ENCODE results near the gene MXD4. TPM values are rescaled to one million over a fixed set of nuclear protein-coding genes. Genes with fewer than 3 reads are reported as not detected.

The MXD4 gene
- total RNA-seq, 1 experiment from 2014 or later, result 22.3 TPM

DNA sequence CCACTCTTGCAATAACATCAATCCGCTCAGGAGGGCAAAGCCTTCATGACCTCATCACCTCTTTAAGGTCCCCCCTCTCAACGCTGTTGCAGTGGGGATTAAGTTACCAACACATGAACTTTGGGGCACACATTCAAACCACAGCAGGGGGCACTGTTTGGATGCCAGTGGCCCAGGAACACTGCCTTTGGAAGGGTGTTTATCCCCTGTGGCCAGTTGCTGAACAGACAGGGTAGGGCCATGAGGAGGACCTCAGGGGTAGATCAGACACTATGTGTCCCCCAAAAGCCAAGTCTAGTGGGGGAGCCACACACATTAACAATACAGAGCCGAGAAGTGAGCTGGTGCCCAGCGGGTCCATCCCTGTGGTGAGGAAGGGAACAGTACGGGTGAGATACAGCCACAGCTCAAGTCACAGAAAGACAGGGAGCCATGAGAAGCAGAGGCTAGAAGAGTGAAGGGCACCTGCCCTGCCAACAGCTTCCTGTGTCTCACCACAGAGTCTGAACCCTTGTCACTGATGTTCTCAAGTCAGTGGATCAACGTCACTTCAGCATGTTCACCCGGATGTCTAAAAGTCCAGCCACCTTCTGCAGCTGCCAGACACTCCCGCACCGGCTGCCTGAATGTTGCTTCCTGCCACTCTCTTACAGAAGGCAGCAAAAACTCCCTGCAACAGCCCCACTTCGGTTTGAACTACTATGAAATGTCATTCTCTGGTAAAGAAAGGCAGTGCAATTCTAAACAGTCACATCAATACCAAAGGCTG lies 19.9 kb upstream of the MXD4 start:
- no peaks in the 10 kb centered on the region; the same call in 1 of the 2 replicates for H3K27me3 ChIP-seq (replicated peaks; ENCODE audit: control insufficient read depth, insufficient read depth, low read length)
- H3K36me3 Mint-ChIP-seq (ENCODE audit: insufficient read depth, unreplicated experiment), result no peaks in the 10 kb centered on the region
- H3K27me3 Mint-ChIP-seq (ENCODE audit: insufficient read depth, unreplicated experiment), result peaks cover 5% of the 10 kb centered on the region
- no peaks in the 10 kb centered on the region for H3K4me1 Mint-ChIP-seq (ENCODE audit: low read depth, unreplicated experiment)
- no peak overlapping the region for H3K27ac Mint-ChIP-seq (ENCODE audit: unreplicated experiment)
- BruUV-seq (replicated peaks), result no TSS peak
- intact Hi-C loops (cut with micrococcal nuclease; ENCODE audit: unreplicated experiment), result no loop called here
- H3K36me3 ChIP-seq (ENCODE audit: control insufficient read depth, insufficient read depth, low read length), result no peaks in the 10 kb centered on the region
- H3K9me3 Mint-ChIP-seq (ENCODE audit: unreplicated experiment), result no peaks in the 10 kb centered on the region
- no peak for DNase-seq
- ChIA-PET CTCF (no interaction called here), POLR2A (no interaction called here)
- H3K4me3 ChIP-seq (ENCODE audit: low read depth, low read length), result no peak overlapping the region
- H3K4me3 Mint-ChIP-seq (ENCODE audit: unreplicated experiment), result no peak overlapping the region
- no peaks in the 10 kb centered on the region for H3K9me3 ChIP-seq
- no peaks in the 10 kb centered on the region for H3K4me1 ChIP-seq
- peak in 1 of 2 experiments; percentile 4 for TF ChIP-seq CTCF (IDR thresholded peaks at IDR 0.05; ENCODE audit: insufficient read depth in 1 of 2, low read depth in 1 of 2, low read length in 1 of 2, severe bottlenecking in 1 of 2, unreplicated experiment in 1 of 2)

DNA sequence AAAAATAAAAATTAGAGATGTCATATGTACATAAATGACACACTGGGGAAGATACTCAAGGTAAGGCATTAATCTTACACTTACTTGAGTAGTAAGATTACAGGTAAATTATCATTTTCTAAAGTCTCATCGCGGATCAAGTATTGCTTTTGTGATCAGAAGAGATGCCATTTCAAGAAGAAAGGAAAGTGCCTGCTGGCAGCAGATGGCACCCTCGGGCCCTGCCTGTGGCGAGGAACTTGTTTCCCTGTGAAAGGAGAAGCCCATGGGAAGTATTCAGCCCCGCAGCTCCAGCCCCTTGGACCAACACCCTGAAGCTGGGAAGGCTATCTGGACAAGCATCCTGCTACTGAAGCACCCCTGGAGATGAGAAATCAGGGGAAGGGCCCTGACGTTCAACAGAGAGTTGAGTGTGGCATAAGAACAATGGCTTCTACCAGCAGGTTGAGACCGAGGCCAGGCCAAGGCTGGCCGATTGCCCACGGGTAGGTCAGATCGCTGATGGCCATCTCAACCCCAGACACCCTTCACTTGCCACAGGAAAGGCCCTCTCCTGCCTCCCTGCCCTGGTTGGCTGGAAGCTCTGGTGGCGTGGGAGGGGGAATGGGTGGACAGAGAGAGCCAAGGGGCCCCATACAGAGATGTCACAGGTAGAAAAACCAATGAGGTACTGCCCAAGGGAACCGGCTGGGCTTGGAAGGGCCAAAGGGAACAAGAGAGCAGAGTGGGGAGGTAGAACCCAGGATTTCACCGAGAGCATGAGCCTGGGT lies 18.8 kb upstream of the MXD4 start:
- Mint-ChIP-seq H3K27ac (ENCODE audit: unreplicated experiment) (no peak overlapping the region), H3K27me3 (ENCODE audit: insufficient read depth, unreplicated experiment) (peaks cover 5% of the 10 kb centered on the region), H3K9me3 (ENCODE audit: unreplicated experiment) (no peaks in the 10 kb centered on the region), H3K36me3 (ENCODE audit: insufficient read depth, unreplicated experiment) (no peaks in the 10 kb centered on the region), H3K4me1 (ENCODE audit: low read depth, unreplicated experiment) (no peaks in the 10 kb centered on the region), H3K4me3 (ENCODE audit: unreplicated experiment) (no peak overlapping the region)
- H3K9me3 ChIP-seq, result no peaks in the 10 kb centered on the region
- H3K27me3 ChIP-seq (replicated peaks; ENCODE audit: control insufficient read depth, insufficient read depth, low read length), result no peaks in the 10 kb centered on the region; the same call in 1 of the 2 replicates
- no peaks in the 10 kb centered on the region for H3K36me3 ChIP-seq (ENCODE audit: control insufficient read depth, insufficient read depth, low read length)
- DNase-seq, result no peak
- ChIA-PET CTCF (no interaction called here), POLR2A (no interaction called here)
- no peaks in the 10 kb centered on the region for H3K4me1 ChIP-seq
- intact Hi-C loops (cut with micrococcal nuclease; ENCODE audit: unreplicated experiment), result no loop called here
- TF ChIP-seq CTCF (IDR thresholded peaks at IDR 0.05; ENCODE audit: insufficient read depth in 1 of 2, low read depth in 1 of 2, low read length in 1 of 2, severe bottlenecking in 1 of 2, unreplicated experiment in 1 of 2), result no peak
- H3K4me3 ChIP-seq (ENCODE audit: low read depth, low read length), result no peak overlapping the region
- BruUV-seq (replicated peaks), result no TSS peak

GRCh38 chr4:2277956-2278355 lies 16.0 kb upstream of the MXD4 start:
- ChIA-PET CTCF (no interaction called here), POLR2A (interaction anchor here (0.7 kb wide), 1 partner anchor 15 kb away, joined by 9 read pairs; no protein-coding TSS in a partner anchor)
- Mint-ChIP-seq H3K36me3 (ENCODE audit: insufficient read depth, unreplicated experiment) (no peaks in the 10 kb centered on the region), H3K27ac (ENCODE audit: unreplicated experiment) (no peak overlapping the region), H3K9me3 (ENCODE audit: unreplicated experiment) (no peaks in the 10 kb centered on the region), H3K4me1 (ENCODE audit: low read depth, unreplicated experiment) (peaks cover 9% of the 10 kb centered on the region), H3K27me3 (ENCODE audit: insufficient read depth, unreplicated experiment) (peaks cover 5% of the 10 kb centered on the region), H3K4me3 (ENCODE audit: unreplicated experiment) (no peak overlapping the region)
- Histone ChIP-seq H3K27me3 (replicated peaks; ENCODE audit: control insufficient read depth, insufficient read depth, low read length) (no peaks in the 10 kb centered on the region; the same call in 1 of the 2 replicates), H3K4me3 (ENCODE audit: low read depth, low read length) (no peak overlapping the region), H3K9me3 (no peaks in the 10 kb centered on the region), H3K4me1 (no peaks in the 10 kb centered on the region), H3K36me3 (ENCODE audit: control insufficient read depth, insufficient read depth, low read length) (no peaks in the 10 kb centered on the region)
- TF ChIP-seq CTCF (IDR thresholded peaks at IDR 0.05; ENCODE audit: insufficient read depth in 1 of 2, low read depth in 1 of 2, low read length in 1 of 2, severe bottlenecking in 1 of 2, unreplicated experiment in 1 of 2), result no peak
- DNase-seq, result no peak
- BruUV-seq (replicated peaks), result no TSS peak
- intact Hi-C loops (cut with micrococcal nuclease; ENCODE audit: unreplicated experiment), result no loop called here

Data from Caco-2 (cell line).